KMS-11 (cell line): ENCODE data around the gene PI16.

Experiments
- H2AFZ ChIP-seq: fragments of 200-600 bp; sonication (generic); 2 replicates; pipeline ENCODE4 v1.6.1; 2016; ENCODE audit warnings: antibody characterized with exemption, mixed run types, low read depth
- H3K27ac ChIP-seq: fragments of 200-600 bp; sonication (generic); 2 replicates; pipeline ENCODE4 v1.6.1; 2016; ENCODE audit warnings: mild to moderate bottlenecking, mixed run types
- H3K27me3 ChIP-seq: fragments of 200-600 bp; sonication (generic); 2 replicates; pipeline ENCODE4 v1.6.1; 2017; ENCODE audit warnings: mild to moderate bottlenecking, low read depth, mixed run types, moderate library complexity; ENCODE audit not compliant: insufficient read depth
- H3K36me3 ChIP-seq: fragments of 200-600 bp; sonication (generic); 2 replicates; pipeline ENCODE4 v1.6.1; 2017; ENCODE audit warnings: mild to moderate bottlenecking, mixed run types; ENCODE audit not compliant: insufficient read depth
- H3K4me1 ChIP-seq: fragments of 200-600 bp; sonication (generic); 2 replicates; pipeline ENCODE4 v1.6.1; 2016; ENCODE audit warnings: mild to moderate bottlenecking, low read depth, mixed run types; ENCODE audit not compliant: poor library complexity, severe bottlenecking
- H3K4me2 ChIP-seq: fragments of 200-600 bp; sonication (generic); 2 replicates; pipeline ENCODE4 v1.7.0; 2016; ENCODE audit warnings: mild to moderate bottlenecking, mixed run types
- H3K4me3 ChIP-seq: fragments of 200-600 bp; sonication (generic); IDR thresholded peaks from 2 replicates; pipeline ENCODE4 v1.6.1; 2017; ENCODE audit warnings: low read depth, low read length, mixed read lengths; ENCODE audit not compliant: insufficient read depth
- H3K79me2 ChIP-seq: fragments of 200-600 bp; sonication (generic); 2 replicates; pipeline ENCODE4 v1.6.1; 2016; ENCODE audit warnings: low read depth, mixed run types; ENCODE audit not compliant: insufficient read depth
- H3K9ac ChIP-seq: fragments of 200-600 bp; sonication (generic); 2 replicates; pipeline ENCODE4 v1.6.1; 2016; ENCODE audit warnings: mild to moderate bottlenecking, mixed run types
- H4K20me1 ChIP-seq: fragments of 200-600 bp; sonication (generic); 2 replicates; pipeline ENCODE4 v1.6.1; 2016; ENCODE audit warnings: mild to moderate bottlenecking, mixed run types; ENCODE audit not compliant: insufficient read depth
- CTCF ChIP-seq: fragments of 200-600 bp; sonication (generic); conservative IDR thresholded peaks from 2 replicates; pipeline ENCODE4 v1.6.1; 2017; ENCODE audit warnings: low read depth, mild to moderate bottlenecking, antibody characterized with exemption, low read length, moderate library complexity, mixed read lengths

The PI16 gene

GRCh38 chr6:36975231-36976006 lies 20.9 kb downstream of the PI16 start:
- Histone ChIP-seq H3K27ac (no peak overlapping the region), H3K36me3 (peaks cover 9% of the 10 kb centered on the region; the same call in 1 of the 2 replicates), H4K20me1 (no peaks in the 10 kb centered on the region), H3K4me2 (no peak overlapping the region), H3K4me3 (no peak overlapping the region), H3K9ac (no peak overlapping the region), H2AFZ (no peak overlapping the region), H3K79me2 (peaks cover 3% of the 10 kb centered on the region; the same call in 1 of the 2 replicates), H3K4me1 (no peaks in the 10 kb centered on the region), H3K27me3 (no peaks in the 10 kb centered on the region)
- TF ChIP-seq CTCF, result no peak

DNA sequence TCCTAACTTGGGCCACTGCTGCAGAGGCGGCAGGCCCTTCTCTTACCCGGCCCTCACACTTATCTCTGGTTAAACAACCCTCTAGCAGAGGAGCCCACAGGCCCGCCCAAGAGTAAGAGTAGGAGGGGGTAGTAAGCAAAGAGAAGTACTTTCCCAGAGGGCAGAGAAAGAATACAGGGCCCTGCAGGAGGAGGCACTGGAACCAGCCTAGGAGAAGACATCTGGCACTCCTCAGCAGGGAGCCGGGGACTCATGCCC lies 21.4 kb downstream of the PI16 start:
- no peak overlapping the region for H3K9ac ChIP-seq

GRCh38 chr6:36976509-36976908 lies 22.0 kb downstream of the PI16 start:
- H3K27me3 ChIP-seq, result no peaks in the 10 kb centered on the region
- H4K20me1 ChIP-seq, result no peaks in the 10 kb centered on the region
- no peak overlapping the region for H3K4me2 ChIP-seq
- no peak overlapping the region for H3K4me3 ChIP-seq
- H3K4me1 ChIP-seq, result no peaks in the 10 kb centered on the region
- peaks cover 13% of the 10 kb centered on the region; the same call in 1 of the 2 replicates for H3K79me2 ChIP-seq
- no peak overlapping the region for H2AFZ ChIP-seq
- H3K36me3 ChIP-seq, result peaks cover 9% of the 10 kb centered on the region; the same call in 1 of the 2 replicates
- H3K27ac ChIP-seq, result no peak overlapping the region
- TF ChIP-seq CTCF, result no peak
- H3K9ac ChIP-seq, result no peak overlapping the region

More for the DNA sequence above, 21.4 kb downstream of the PI16 start:
- H3K27ac ChIP-seq, result no peak overlapping the region
- no peak overlapping the region for H2AFZ ChIP-seq
- TF ChIP-seq CTCF, result no peak
- H3K27me3 ChIP-seq, result no peaks in the 10 kb centered on the region
- H3K4me1 ChIP-seq, result no peaks in the 10 kb centered on the region
- no peak overlapping the region for H3K4me2 ChIP-seq
- H4K20me1 ChIP-seq, result no peaks in the 10 kb centered on the region
- H3K36me3 ChIP-seq, result peaks cover 9% of the 10 kb centered on the region; the same call in 1 of the 2 replicates
- no peak overlapping the region for H3K4me3 ChIP-seq
- peaks cover 8% of the 10 kb centered on the region; the same call in 1 of the 2 replicates for H3K79me2 ChIP-seq

- Histone ChIP-seq H4K20me1 (no peaks in the 10 kb centered on the region), H3K4me3 (no peak overlapping the region), H3K27ac (no peak overlapping the region), H3K27me3 (no peaks in the 10 kb centered on the region), H3K4me2 (no peak overlapping the region), H3K79me2 (peaks cover 17% of the 10 kb centered on the region; the same call in 1 of the 2 replicates), H3K36me3 (peaks cover 9% of the 10 kb centered on the region; the same call in 1 of the 2 replicates), H3K9ac (no peak overlapping the region), H3K4me1 (no peaks in the 10 kb centered on the region), H2AFZ (no peak overlapping the region)
- no peak for TF ChIP-seq CTCF
These were observed 22.4 kb downstream of the PI16 start for GRCh38 chr6:36976931-36977330.
